ENCODE results near the gene BHMT.
A peak's percentile ranks its signal among the peaks of the same experiment; 100 is the strongest.
"Not testable (repeated sequence)": the region's sequence is repeated elsewhere in the genome, so short reads cannot be mapped to it uniquely, and the experiment has no call there.

Gene BHMT

DNA sequence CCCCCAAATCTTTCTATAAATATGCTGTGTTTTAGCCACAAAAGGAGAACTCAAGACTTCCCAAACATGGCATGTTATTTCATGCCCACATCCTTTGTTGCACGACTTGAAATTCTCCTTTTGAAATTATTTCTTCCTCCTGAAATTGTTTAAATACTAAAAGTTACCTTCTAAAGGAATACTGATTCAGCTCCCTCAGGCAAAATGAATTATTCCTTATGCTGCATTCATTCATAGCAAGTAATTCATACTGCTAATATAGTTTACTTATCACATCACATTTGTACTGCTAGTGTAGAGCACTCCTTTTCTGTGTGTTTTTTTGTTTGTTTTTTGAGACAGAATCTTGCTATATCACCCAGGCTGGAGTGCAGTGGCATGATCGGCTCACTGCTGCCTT lies 45.7 kb downstream of the BHMT start:
- POLR2A ChIA-PET (ENCODE audit: low non-redundant PET) = no interaction called here

DNA sequence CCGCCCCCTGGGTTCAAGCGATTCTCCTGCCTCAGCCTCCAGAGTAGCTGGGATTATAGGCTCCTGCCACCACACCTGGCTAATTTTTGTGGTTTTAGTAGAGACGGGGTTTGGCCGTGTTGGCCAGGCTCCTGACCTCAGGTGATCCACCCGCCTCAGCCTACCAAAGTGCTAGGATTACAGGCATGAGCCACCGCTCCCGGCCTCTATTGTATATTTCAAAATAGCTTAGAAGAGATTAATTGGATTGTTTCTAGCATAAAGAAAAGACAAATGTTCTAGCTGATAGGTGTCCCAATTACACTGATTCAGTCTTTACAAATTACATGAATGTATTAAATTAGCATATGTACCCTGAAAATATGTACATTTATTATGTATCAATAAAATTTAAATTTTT lies 50.0 kb downstream of the BHMT start:
- POLR2A ChIA-PET (ENCODE audit: low non-redundant PET) = interaction anchor here (0.6 kb wide), 1 partner anchor 20 kb away, joined by 3 read pairs; no protein-coding TSS in a partner anchor
- DNase-seq (ENCODE audit: low spot score); H3K27ac ChIP-seq; CTCF ChIA-PET: not testable (repeated sequence)

More for the DNA sequence above, 45.7 kb downstream of the BHMT start:
- no peak overlapping the region for H3K27ac ChIP-seq
- TF ChIP-seq, protein P1, sequence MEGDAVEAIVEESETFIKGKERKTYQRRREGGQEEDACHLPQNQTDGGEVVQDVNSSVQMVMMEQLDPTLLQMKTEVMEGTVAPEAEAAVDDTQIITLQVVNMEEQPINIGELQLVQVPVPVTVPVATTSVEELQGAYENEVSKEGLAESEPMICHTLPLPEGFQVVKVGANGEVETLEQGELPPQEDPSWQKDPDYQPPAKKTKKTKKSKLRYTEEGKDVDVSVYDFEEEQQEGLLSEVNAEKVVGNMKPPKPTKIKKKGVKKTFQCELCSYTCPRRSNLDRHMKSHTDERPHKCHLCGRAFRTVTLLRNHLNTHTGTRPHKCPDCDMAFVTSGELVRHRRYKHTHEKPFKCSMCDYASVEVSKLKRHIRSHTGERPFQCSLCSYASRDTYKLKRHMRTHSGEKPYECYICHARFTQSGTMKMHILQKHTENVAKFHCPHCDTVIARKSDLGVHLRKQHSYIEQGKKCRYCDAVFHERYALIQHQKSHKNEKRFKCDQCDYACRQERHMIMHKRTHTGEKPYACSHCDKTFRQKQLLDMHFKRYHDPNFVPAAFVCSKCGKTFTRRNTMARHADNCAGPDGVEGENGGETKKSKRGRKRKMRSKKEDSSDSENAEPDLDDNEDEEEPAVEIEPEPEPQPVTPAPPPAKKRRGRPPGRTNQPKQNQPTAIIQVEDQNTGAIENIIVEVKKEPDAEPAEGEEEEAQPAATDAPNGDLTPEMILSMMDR (conservative IDR thresholded peaks at IDR 0.05; ENCODE audit: low read depth) = no peak
- peak; percentile 35 for DNase-seq (ENCODE audit: low spot score)
- CTCF ChIA-PET = interaction anchor here (0.8 to 1.2 kb wide), 2 partner anchors 13 to 44 kb away, joined by 3 read pairs; no protein-coding TSS in a partner anchor

DNA sequence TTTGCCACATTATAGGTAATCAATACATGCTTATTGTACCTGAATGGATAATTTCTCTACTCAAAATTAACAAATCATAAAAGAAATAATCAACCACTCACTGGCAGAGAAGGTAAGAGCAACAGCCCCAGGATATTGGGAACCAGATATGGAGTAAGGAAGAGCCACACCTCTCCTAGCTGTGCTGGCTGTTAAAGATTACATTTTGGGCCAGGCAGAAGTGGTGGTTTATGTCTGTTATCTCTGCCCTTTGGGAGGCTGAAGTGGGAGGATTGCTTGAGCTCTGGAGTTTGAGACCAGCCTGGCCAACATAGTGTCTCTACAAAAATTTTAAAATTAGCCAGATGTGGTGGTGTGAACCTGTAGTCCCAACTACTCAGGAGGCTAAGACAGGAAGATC lies 56.4 kb downstream of the BHMT start:
- no peak overlapping the region for H3K27ac ChIP-seq
- CTCF ChIA-PET = interaction anchor here (1.4 kb wide), 1 partner anchor 34 kb away, joined by 5 read pairs; no protein-coding TSS in a partner anchor
- DNase-seq (ENCODE audit: low spot score) = no peak
- POLR2A ChIA-PET (ENCODE audit: low non-redundant PET) = no interaction called here
- TF ChIP-seq, protein P1 (conservative IDR thresholded peaks at IDR 0.05; ENCODE audit: low read depth) = no peak

DNA sequence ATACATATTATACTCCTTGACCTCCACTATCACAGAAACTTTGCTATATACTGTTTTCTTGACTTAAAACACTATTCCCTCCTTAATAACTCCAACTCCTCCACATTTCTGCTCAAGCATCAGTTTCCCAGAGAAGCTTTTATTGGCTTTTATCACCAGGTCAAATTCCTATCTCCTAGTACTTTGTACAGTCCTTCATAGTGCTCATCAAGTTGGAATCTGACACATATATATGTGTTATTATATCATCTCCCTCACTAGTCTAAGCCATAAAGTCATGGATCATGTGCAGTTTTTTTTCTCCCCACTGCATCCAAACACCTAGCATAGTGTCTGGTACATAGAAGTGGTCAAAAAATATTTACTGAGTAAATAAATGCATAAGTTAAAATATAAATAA lies 59.1 kb downstream of the BHMT start:
- ChIA-PET POLR2A (ENCODE audit: low non-redundant PET) (no interaction called here), CTCF (no interaction called here)
- TF ChIP-seq, protein P1 (conservative IDR thresholded peaks at IDR 0.05; ENCODE audit: low read depth) = no peak
- no peak for DNase-seq (ENCODE audit: low spot score)
- no peak overlapping the region for H3K27ac ChIP-seq

DNA sequence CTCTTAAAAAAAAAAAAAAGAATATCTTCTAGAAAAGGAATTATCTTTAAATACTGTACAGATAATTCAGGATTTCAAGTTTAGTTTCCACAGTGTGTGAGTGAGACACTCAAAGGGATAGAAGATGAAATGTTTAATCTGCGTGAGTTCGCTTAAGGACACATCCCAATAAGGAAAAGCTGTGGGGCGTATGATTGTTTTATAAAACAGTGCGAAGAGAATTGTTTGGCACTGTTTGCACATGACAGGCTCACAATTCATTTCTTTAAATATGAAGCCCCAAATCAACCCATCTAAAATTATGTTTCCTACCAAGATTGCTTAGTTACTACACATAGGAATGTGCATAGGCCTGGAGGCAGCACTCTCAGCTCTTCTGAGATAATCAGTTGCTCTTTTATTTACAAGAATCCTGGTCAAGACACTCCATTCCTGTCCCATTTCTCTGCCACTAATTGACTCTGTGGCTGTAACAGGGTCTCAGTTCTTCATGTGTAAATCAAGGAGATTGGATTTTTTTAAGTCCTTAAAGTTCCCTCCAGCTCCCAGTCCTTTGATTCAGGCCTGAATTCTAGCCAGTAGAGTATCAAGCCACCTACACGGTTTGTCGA lies 60.1 kb downstream of the BHMT start:
- POLR2A ChIA-PET (ENCODE audit: low non-redundant PET) = interaction anchor here (0.7 kb wide), 1 partner anchor 146 kb away, joined by 8 read pairs; no protein-coding TSS in a partner anchor
- H3K27ac ChIP-seq = no peak overlapping the region
- no peak for DNase-seq (ENCODE audit: low spot score)
- TF ChIP-seq, protein P1 (conservative IDR thresholded peaks at IDR 0.05; ENCODE audit: low read depth) = no peak
- CTCF ChIA-PET = interaction anchor here (0.6 to 0.7 kb wide), 2 partner anchors 55 to 82 kb away, joined by 5 to 6 read pairs; no protein-coding TSS in a partner anchor

DNA sequence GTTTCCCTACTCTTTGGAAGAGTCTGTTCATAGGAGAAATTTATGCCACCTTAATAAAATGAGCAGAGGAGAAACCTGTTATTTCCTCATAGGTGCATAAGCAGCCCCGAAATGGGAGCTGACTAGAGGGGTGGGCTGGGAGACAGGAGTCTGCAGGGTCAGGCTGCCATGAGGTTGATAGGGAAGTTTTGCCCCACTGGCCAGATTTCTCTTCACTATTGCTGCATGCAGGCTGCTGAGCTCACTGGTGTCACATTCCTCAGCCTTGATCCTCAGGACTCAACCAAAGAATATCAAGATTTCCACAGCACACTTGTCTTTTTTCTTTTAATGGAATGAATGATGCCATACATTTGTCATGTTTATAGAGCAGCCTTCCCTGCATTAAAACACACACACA lies 60.7 kb downstream of the BHMT start:
- TF ChIP-seq, protein P1 (conservative IDR thresholded peaks at IDR 0.05; ENCODE audit: low read depth) = no peak
- no peak for DNase-seq (ENCODE audit: low spot score)
- ChIA-PET CTCF (interaction anchor here (0.6 to 0.8 kb wide), 3 partner anchors 39 to 81 kb away, joined by 3 to 6 read pairs (median 4); no protein-coding TSS in a partner anchor), POLR2A (ENCODE audit: low non-redundant PET) (interaction anchor here (0.7 kb wide), 1 partner anchor 145 kb away, joined by 8 read pairs; no protein-coding TSS in a partner anchor)
- H3K27ac ChIP-seq = no peak overlapping the region

DNA sequence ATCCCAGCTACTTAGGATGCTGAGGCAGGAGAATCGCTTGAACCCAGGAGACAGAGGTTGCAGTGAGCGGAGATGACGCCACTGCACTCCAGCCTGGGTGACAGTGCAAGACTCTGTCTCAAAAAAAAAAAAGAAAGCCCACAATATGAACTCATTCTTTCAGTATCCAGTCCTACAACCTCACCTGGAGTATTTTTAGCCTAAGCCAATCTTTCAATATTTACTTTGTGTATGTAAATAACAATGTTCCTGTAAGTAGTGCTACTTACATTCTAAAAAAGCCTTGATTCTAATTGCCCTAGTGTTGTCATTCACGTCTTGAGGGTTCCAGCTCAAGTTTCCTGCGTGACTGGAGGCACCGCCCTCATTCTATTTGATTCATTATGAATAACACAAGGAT lies 62.0 kb downstream of the BHMT start:
- POLR2A ChIA-PET (ENCODE audit: low non-redundant PET) = interaction anchor here (0.6 kb wide), 1 partner anchor 13 kb away, joined by 9 read pairs; no protein-coding TSS in a partner anchor
- CTCF ChIA-PET = interaction anchor here (0.6 to 1.6 kb wide), 2 partner anchors 29 to 40 kb away, joined by 5 read pairs; no protein-coding TSS in a partner anchor
- DNase-seq (ENCODE audit: low spot score) = peak; percentile 36
- H3K27ac ChIP-seq = no peak overlapping the region
- TF ChIP-seq, protein P1 (conservative IDR thresholded peaks at IDR 0.05; ENCODE audit: low read depth) = no peak

DNA sequence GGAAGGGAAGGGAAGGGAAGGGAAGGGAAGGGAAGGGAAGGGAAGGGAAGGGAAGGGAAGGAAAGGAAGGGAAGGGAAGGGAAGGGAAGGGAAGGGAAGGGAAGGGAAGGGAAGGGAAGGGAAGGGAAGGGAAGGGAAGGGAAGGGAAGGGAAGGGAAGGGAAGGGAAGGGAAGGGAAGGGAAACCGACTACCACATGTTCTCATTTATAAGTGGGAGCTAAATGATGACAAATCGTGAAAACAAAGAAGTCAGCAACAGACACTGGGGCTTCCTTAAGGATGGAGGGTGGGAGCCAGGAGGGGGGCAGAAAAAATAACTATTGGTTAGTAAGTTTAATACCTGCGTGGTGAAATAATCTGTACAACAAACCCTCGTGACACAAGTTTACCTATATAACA lies 68.8 kb downstream of the BHMT start:
- DNase-seq (ENCODE audit: low spot score); H3K27ac ChIP-seq; POLR2A ChIA-PET (ENCODE audit: low non-redundant PET): not testable (repeated sequence)
- CTCF ChIA-PET = interaction anchor here (0.5 kb wide), 1 partner anchor 46 kb away, joined by 5 read pairs; no protein-coding TSS in a partner anchor
